Mesothelial cell of epicardium (in vitro differentiated cells): ENCODE results near the gene CILP. TPM values are rescaled to one million over a fixed set of nuclear protein-coding genes. Genes with fewer than 3 reads are reported as not detected.
"Not testable (repeated sequence)": the region's sequence is repeated elsewhere in the genome, so short reads cannot be mapped to it uniquely, and the experiment has no call there.

Experiments used
- DNase-seq, 2 experiments: peaks; one replicate each; pipeline ENCODE4 v3.0.0; 2021; ENCODE audit warnings: low spot score in 2 of 2; ENCODE audit not compliant: unreplicated experiment in 2 of 2
- H3K27ac Mint-ChIP-seq: 2 replicates; pipeline ENCODE4 v1.8.0; 2021; ENCODE audit warnings: mixed read lengths
- H3K27me3 Mint-ChIP-seq: 2 replicates; pipeline ENCODE4 v1.8.0; 2021; ENCODE audit warnings: low read depth, mixed read lengths
- H3K36me3 Mint-ChIP-seq: 2 replicates; pipeline ENCODE4 v1.8.0; 2021; ENCODE audit warnings: mixed read lengths
- H3K4me1 Mint-ChIP-seq: 2 replicates; pipeline ENCODE4 v1.8.0; 2021; ENCODE audit warnings: mixed read lengths
- H3K4me3 Mint-ChIP-seq: 2 replicates; pipeline ENCODE4 v1.8.0; 2021; ENCODE audit warnings: mild to moderate bottlenecking, moderate library complexity, mixed read lengths
- H3K9me3 Mint-ChIP-seq: 2 replicates; pipeline ENCODE4 v1.8.0; 2021; ENCODE audit warnings: mixed read lengths
- CTCF ChIP-seq: fragments of 200-600 bp; sonication (generic); IDR thresholded peaks from one replicate; pipeline ENCODE4 v1.5.0; 2021; ENCODE audit warnings: antibody characterized with exemption; ENCODE audit not compliant: unreplicated experiment
- total RNA-seq: library from RNA; stranded (reverse); gene quantifications from 3 replicates; pipeline ENCODE4 v1.2.1, GENCODE V29; 2021

Gene CILP
- total RNA-seq, 1 donor from 2014 or later: 1.3 TPM

- no peak for TF ChIP-seq CTCF
- no peak overlapping the region for H3K4me3 Mint-ChIP-seq
- peaks cover 5% of the 10 kb centered on the region for H3K4me1 Mint-ChIP-seq
- DNase-seq: peak in 1 of 2 experiments; percentile 40
- H3K27me3 Mint-ChIP-seq: no peaks in the 10 kb centered on the region
- no peaks in the 10 kb centered on the region for H3K9me3 Mint-ChIP-seq
- H3K36me3 Mint-ChIP-seq: no peaks in the 10 kb centered on the region
- H3K27ac Mint-ChIP-seq: no peak overlapping the region
Observed at GRCh38 chr15:65189102-65189740, 22.1 kb downstream of the CILP start.

GRCh38 chr15:65188472-65188871 is 22.8 kb downstream of the CILP start:
- not testable (repeated sequence) for H3K4me3 Mint-ChIP-seq, H3K36me3 Mint-ChIP-seq, H3K9me3 Mint-ChIP-seq, H3K27me3 Mint-ChIP-seq, H3K27ac Mint-ChIP-seq, H3K4me1 Mint-ChIP-seq
- peak in 1 of 2 experiments; percentile 19 for DNase-seq

GRCh38 chr15:65184868-65185717 is 26.2 kb downstream of the CILP start, which contains the start of gene CLPX:
TSS of gene CLPX (minus strand) at chr15:65185342. CDS start at chr15:65185153, 189 bp downstream.
- peaks cover 19% of the 10 kb centered on the region for H3K4me1 Mint-ChIP-seq
- H3K9me3 Mint-ChIP-seq: no peaks in the 10 kb centered on the region
- H3K27ac Mint-ChIP-seq: peak within 1 kb of the TSS; percentile 97
- no peaks in the 10 kb centered on the region for H3K27me3 Mint-ChIP-seq
- TF ChIP-seq CTCF: no peak
- peaks cover 2% of the 10 kb centered on the region for H3K36me3 Mint-ChIP-seq
- peak within 1 kb of the TSS; percentile 92 for H3K4me3 Mint-ChIP-seq
- DNase-seq: peak; percentile 78 to 80

GRCh38 chr15:65184305-65184867 is 26.9 kb downstream of the CILP start:
- peaks cover 2% of the 10 kb centered on the region for H3K36me3 Mint-ChIP-seq
- peak overlapping the region; percentile 97 for H3K27ac Mint-ChIP-seq
- peak in 1 of 2 experiments; percentile 68 for DNase-seq
- peaks cover 19% of the 10 kb centered on the region for H3K4me1 Mint-ChIP-seq
- H3K9me3 Mint-ChIP-seq: no peaks in the 10 kb centered on the region
- H3K27me3 Mint-ChIP-seq: no peaks in the 10 kb centered on the region
- peak overlapping the region; percentile 92 for H3K4me3 Mint-ChIP-seq
- TF ChIP-seq CTCF: no peak

- H3K27me3 Mint-ChIP-seq: no peaks in the 10 kb centered on the region
- TF ChIP-seq CTCF: no peak
- H3K36me3 Mint-ChIP-seq: peaks cover 3% of the 10 kb centered on the region
- peak overlapping the region; percentile 97 for H3K27ac Mint-ChIP-seq
- H3K9me3 Mint-ChIP-seq: no peaks in the 10 kb centered on the region
- no peak for DNase-seq
- peaks cover 19% of the 10 kb centered on the region for H3K4me1 Mint-ChIP-seq
- H3K4me3 Mint-ChIP-seq: peak overlapping the region; percentile 92
Observed at GRCh38 chr15:65183865-65184159, 27.5 kb downstream of the CILP start.

- Mint-ChIP-seq H3K27me3 (no peaks in the 10 kb centered on the region), H3K4me1 (peaks cover 19% of the 10 kb centered on the region), H3K4me3 (peak overlapping the region; percentile 92), H3K9me3 (no peaks in the 10 kb centered on the region), H3K27ac (peak overlapping the region; percentile 79), H3K36me3 (peaks cover 3% of the 10 kb centered on the region)
- no peak for TF ChIP-seq CTCF
- DNase-seq: no peak
Observed at GRCh38 chr15:65182538-65182937, 28.7 kb downstream of the CILP start.

GRCh38 chr15:65181582-65182353 is 29.5 kb downstream of the CILP start:
- peak overlapping the region; percentile 20 for H3K4me3 Mint-ChIP-seq
- H3K27me3 Mint-ChIP-seq, DNase-seq, H3K27ac Mint-ChIP-seq, H3K9me3 Mint-ChIP-seq, H3K36me3 Mint-ChIP-seq: not testable (repeated sequence)
- peaks cover 19% of the 10 kb centered on the region for H3K4me1 Mint-ChIP-seq
